ENCODE results near the gene VSX2. TPM values are rescaled to one million over a fixed set of nuclear protein-coding genes. Genes with fewer than 3 reads are reported as not detected.

The VSX2 gene
- total RNA-seq, 3 donors from 2014 or later = not detected

DNA sequence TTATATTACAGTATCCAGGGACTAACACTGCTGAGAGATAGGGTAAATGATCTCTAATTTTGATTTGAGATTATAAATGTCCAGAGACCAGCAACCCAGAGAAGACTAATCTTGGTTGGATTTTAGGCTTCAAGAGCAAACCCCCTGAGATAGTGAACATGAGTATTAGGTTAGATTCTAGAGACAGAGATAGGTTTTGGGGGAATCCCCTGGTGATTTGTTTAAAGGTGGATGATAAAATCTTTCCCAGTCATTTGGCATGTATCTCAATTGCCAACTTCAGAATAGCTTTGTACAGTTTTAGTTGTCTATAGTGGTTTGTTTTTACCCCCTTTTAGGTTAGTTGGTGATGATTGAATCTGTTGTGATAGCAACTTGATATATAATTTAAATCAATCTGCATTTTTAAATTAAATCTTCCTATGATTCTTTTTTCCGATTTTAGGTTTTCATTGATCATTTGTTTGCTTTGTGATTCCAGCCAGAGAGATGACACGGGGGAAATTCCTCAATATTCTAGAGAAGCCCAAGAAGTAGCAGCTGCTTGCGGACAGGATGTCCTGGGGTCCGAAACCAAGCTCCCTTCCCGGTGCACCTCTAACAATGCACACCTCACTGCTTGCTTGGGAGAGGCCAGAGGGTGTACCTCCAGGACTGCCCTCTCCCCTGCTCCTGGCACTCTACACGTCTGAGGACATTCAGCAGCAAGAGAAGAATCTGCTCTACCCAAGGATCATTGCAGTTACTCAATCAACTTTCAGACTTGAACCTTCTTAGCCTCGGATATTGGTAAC is 40.6 kb upstream of the VSX2 start:
- Histone ChIP-seq H3K36me3 (no peaks in the 10 kb centered on the region), H3K9me3 (no peaks in the 10 kb centered on the region), H3K27me3 (no peaks in the 10 kb centered on the region), H3K4me3 (no peak overlapping the region), H3K4me1 (no peaks in the 10 kb centered on the region), H3K27ac (no peak overlapping the region)
- DNase-seq (ENCODE audit: low spot score in 2 of 2) = no peak
- intact Hi-C loops (cut with DNase I; ENCODE audit: low total_unique reads) = no loop called here
- TF ChIP-seq POLR2A (IDR thresholded peaks at IDR 0.05) = no peak
- no peak for TF ChIP-seq CTCF (IDR thresholded peaks at IDR 0.05)
- no peak for TF ChIP-seq POLR2AphosphoS5 (IDR thresholded peaks at IDR 0.05)

GRCh38 chr14:74202113-74202512 is 37.1 kb upstream of the VSX2 start:
- no peaks in the 10 kb centered on the region for H3K36me3 ChIP-seq
- no peaks in the 10 kb centered on the region for H3K9me3 ChIP-seq
- no peak overlapping the region for H3K27ac ChIP-seq
- DNase-seq (ENCODE audit: low spot score in 2 of 2) = no peak
- no peaks in the 10 kb centered on the region for H3K4me1 ChIP-seq
- no peak overlapping the region for H3K4me3 ChIP-seq
- H3K27me3 ChIP-seq = no peaks in the 10 kb centered on the region
- intact Hi-C loops (cut with DNase I; ENCODE audit: low total_unique reads) = no loop called here
- TF ChIP-seq POLR2A (IDR thresholded peaks at IDR 0.05) (no peak), CTCF (IDR thresholded peaks at IDR 0.05) (no peak)

DNA sequence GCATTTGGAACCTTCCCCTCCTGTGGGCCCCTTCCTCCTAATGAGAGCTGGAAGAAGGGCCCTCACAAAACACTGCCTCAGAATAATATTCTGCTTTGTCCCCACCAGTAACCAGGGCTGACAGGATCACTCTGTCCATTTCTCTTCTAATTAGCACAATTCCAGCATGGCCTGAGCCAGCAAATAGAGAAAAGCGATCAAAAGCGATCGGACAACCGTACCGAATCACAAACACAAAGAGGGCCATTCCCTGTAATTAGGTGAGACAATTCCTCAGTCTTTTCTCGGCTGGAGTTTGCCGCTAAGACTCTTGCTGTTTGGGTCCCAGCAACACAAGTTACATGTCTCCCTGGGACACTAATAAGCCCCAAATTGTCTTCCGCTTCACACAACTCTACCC is 35.6 kb upstream of the VSX2 start:
- no peak for DNase-seq (ENCODE audit: low spot score in 2 of 2)
- Histone ChIP-seq H3K4me3 (no peak overlapping the region), H3K4me1 (no peaks in the 10 kb centered on the region), H3K27ac (no peak overlapping the region), H3K9me3 (no peaks in the 10 kb centered on the region), H3K27me3 (no peaks in the 10 kb centered on the region), H3K36me3 (no peaks in the 10 kb centered on the region)
- TF ChIP-seq CTCF (IDR thresholded peaks at IDR 0.05) (no peak), POLR2A (IDR thresholded peaks at IDR 0.05) (no peak), POLR2AphosphoS5 (IDR thresholded peaks at IDR 0.05) (no peak)
- intact Hi-C loops (cut with DNase I; ENCODE audit: low total_unique reads) = no loop called here

- intact Hi-C loops (cut with DNase I; ENCODE audit: low total_unique reads) = no loop called here
- Histone ChIP-seq H3K27me3 (no peaks in the 10 kb centered on the region), H3K27ac (no peak overlapping the region), H3K4me3 (no peak overlapping the region), H3K4me1 (no peaks in the 10 kb centered on the region), H3K36me3 (no peaks in the 10 kb centered on the region), H3K9me3 (no peaks in the 10 kb centered on the region)
- no peak for TF ChIP-seq POLR2A (IDR thresholded peaks at IDR 0.05)
- no peak for TF ChIP-seq POLR2AphosphoS5 (IDR thresholded peaks at IDR 0.05)
- DNase-seq (ENCODE audit: low spot score in 2 of 2) = no peak
Observed at GRCh38 chr14:74204491-74204890, 34.8 kb upstream of the VSX2 start.

DNA sequence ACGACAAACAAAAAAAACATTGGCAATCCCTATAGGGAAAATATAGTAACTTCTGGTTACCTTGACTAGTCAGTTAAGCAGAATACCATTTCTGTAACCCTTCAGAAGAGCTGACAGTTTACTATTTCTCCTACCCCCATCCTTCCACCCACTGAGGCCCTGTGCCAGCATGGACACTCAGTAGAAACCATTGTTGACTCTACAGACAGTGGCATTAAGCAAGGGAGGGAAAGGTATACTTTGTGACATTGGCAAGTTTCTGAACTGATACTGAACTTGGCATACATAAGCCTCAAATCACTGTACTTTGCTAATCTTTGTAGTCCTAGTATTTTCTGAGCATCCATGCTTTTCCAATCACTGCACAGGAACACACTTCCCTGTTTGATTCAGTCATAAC is 33.4 kb upstream of the VSX2 start:
- TF ChIP-seq POLR2AphosphoS5 (IDR thresholded peaks at IDR 0.05) (no peak), POLR2A (IDR thresholded peaks at IDR 0.05) (no peak), CTCF (IDR thresholded peaks at IDR 0.05) (no peak)
- Histone ChIP-seq H3K9me3 (no peaks in the 10 kb centered on the region), H3K36me3 (no peaks in the 10 kb centered on the region), H3K27ac (no peak overlapping the region), H3K4me3 (no peak overlapping the region), H3K27me3 (no peaks in the 10 kb centered on the region), H3K4me1 (no peaks in the 10 kb centered on the region)
- no peak for DNase-seq (ENCODE audit: low spot score in 2 of 2)
- intact Hi-C loops (cut with DNase I; ENCODE audit: low total_unique reads) = no loop called here
